Measurements from ENCODE around the gene DDIT4. TPM values are rescaled to one million over a fixed set of nuclear protein-coding genes. Genes with fewer than 3 reads are reported as not detected.
"Not testable (repeated sequence)": the region's sequence is repeated elsewhere in the genome, so short reads cannot be mapped to it uniquely, and the experiment has no call there.

Gene DDIT4
- total RNA-seq, 1 donor from 2014 or later: 173 TPM

- DNase-seq: not testable (repeated sequence)
These were observed 24.4 kb upstream of the DDIT4 start for GRCh38 chr10:72249176-72249862.

DNA sequence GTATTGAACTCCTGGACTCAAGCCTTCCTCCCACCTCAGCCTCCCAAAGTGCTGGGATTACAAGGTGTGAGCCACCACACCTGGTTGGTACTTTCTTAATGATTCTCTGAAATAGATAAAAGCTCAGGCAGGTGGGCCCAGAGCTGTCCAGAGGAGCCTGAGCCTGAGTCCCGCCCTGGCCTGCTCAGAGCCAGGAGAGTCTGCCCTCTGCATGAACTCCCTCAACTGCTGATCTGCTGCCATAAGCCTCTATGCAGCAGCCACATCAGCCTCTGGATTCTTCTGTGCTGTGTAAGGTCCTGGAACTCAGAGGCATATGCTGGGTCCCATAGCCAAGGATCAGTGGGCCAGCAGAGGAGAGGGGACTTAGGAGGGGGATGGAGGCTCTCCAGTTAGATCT lies 23.1 kb upstream of the DDIT4 start:
- peak; percentile 25 for DNase-seq

DNA sequence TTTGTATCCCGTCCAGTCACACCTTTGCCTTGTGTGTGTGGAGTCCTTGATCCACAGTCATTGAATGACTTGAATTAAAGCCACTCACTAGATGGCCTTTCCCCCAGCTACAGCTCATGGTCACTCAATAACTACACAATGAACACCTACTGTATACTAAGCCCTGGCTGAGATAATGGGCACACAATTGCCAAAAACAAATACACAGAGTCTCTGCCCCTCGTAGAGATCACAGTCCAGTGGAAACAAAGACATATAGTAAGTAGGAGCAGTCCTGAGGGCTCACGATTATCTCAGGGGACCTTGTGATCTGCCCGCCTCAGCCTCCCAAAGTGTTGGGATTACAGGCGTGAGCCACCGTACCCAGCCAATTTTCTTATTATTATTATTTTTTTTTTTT lies 22.1 kb upstream of the DDIT4 start:
- DNase-seq: no peak

- DNase-seq: no peak
These were observed 20.8 kb upstream of the DDIT4 start for GRCh38 chr10:72252972-72253371.

- DNase-seq: no peak
These were observed 20.1 kb upstream of the DDIT4 start for GRCh38 chr10:72253578-72253977.

GRCh38 chr10:72254813-72255568 lies 18.7 kb upstream of the DDIT4 start:
- DNase-seq: peak; percentile 74

- no peak for DNase-seq
These were observed 17.6 kb upstream of the DDIT4 start for GRCh38 chr10:72255977-72256729.

GRCh38 chr10:72257051-72257892 lies 16.5 kb upstream of the DDIT4 start:
- no peak for DNase-seq

- no peak for DNase-seq
These were observed 15.1 kb upstream of the DDIT4 start for GRCh38 chr10:72258617-72259016.

DNA sequence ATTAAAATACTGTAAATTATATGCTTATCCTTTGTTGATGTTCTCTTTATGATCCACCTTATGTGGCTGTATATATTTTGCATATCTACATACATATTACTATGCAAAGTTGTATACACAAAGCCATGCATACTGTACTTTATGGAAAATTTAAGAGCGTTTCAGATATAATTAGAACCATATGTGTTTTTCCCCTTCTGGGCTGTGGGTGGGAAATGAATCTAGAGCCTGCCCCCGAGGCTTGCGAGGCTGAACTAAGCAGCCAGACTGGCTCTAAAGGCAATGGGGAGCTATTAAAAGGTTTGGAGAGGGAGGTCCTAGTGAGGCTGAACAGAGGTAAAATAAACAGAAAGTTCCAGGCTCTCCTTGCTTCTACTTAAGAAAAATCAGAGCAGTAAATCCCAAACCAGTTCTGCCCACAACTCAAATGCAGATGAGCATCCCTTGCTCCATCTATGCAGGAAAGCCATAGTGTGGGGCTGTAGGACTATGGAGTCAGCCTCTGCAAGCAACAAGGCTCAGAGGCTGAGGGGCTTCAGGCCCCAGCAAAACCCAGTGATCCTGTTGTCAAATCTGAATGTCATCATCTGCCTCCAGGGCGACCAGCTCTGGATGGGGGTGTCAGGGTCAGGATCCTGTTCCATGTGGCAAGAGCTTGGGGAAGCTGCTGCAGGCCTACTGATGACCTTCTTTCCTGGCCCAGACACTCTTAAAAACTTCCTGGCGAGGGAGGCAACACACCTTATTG lies 14.1 kb upstream of the DDIT4 start:
- no peak for DNase-seq

- peak; percentile 39 for DNase-seq
These were observed 13.3 kb upstream of the DDIT4 start for GRCh38 chr10:72260239-72260975.

- DNase-seq: no peak
These were observed 12.5 kb upstream of the DDIT4 start for GRCh38 chr10:72260976-72261783.

- no peak for DNase-seq
These were observed 11.8 kb upstream of the DDIT4 start for GRCh38 chr10:72261784-72262404.

DNA sequence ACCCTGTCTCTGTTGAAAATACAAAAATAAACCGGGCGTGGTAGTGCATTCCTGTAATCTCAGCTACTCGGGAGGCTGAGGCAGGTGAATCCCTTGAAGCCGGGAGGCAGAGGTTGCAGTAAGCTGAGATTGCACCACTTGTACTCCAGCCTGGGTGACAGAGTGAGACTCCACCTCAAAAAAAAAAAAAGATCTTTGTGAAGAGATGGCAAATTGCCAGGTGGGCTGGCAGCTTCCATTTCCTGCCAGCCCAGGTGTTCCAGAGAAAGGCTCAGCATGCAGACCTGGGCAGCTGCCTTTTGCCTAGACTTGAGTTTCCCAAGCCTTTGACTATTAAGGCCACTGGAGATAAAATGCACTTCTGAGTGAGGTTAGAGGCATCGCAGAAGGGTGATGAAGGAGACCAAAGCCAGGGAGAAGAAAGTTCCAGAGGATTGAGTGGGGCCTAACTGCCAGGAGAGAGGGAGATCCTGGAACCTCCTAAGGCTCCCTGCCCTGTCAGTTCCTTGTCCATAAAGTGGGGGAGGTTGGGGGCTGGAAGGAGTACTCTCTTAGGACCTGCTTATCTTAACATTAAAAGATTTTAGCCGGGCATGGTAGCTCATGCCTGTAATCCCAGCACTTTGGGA lies 10.0 kb upstream of the DDIT4 start:
- DNase-seq: peak; percentile 66

DNA sequence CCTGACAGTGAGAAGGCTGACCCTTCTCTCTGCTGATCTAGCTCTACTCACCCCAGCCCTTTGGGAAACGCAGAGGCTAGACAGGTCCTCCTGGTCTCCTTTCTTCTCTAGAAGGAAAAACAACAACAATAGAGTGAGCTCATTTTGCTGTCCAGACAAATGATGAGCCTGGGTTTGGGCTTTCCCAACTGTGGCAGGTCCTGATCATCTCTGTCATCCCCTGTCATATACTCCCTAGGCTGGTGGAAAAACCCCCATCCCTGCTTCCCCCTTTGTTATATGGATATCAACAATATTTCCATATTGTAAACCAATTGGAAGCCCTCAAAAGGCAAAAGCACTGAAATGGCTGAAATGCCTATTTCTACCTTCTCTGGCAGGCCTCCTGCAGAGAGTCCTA lies 9.2 kb upstream of the DDIT4 start:
- no peak for DNase-seq

DNA sequence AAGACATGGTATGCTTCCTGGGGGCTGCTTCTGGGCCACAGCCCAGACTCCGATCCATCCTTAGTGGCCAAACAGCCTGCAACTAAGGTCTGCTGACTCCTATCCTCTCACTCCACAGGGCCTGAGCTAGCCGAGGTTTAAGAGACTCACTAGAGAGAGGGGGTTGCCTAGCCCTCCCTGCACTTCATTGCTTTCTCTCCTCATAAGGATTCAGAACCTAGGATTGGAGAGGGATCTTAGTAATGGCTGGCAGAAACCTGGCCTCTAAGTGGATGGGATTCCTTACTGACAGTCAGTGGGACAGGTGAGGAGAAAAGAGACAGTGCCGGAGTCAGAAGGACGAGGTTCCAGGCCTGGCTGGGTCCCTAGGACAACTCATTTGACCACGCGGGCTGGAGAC lies 8.2 kb upstream of the DDIT4 start:
- DNase-seq: no peak

- DNase-seq: no peak
These were observed 7.5 kb upstream of the DDIT4 start for GRCh38 chr10:72265990-72266865.

DNA sequence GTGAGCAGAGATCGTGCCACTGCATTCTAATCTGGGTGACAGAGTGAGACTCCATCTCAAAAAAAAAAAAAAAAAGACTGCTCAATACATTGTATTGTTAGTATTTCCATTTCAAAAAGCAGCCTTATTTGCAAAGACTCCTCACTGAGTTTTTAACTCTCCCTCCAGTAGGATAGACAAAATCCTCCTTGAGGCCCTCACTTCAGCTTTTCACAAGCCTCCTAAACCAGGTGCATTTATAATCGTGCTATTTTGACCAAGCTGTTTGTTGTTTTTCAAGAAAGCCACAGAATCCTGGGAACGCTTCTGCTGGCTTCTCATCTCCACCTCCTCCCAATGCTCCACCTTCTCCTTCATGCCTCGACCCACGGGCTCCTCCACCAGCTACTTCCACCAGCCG lies 6.3 kb upstream of the DDIT4 start:
- DNase-seq: no peak

Data from dermis blood vessel endothelial cell (primary cell).